ENCODE measurements around the gene NOP9.
"Not testable (repeated sequence)": the region's sequence is repeated elsewhere in the genome, so short reads cannot be mapped to it uniquely, and the experiment has no call there.

The NOP9 gene

GRCh38 chr14:24325963-24326362, 26.3 kb downstream of the NOP9 start:
- no peak for TF ChIP-seq CTCF (IDR thresholded peaks at IDR 0.05; ENCODE audit: borderline replicate concordance, control extremely low read depth, extremely low read depth, insufficient read depth, missing control alignments)
- in situ Hi-C loops (cut with MboI; ENCODE audit: low sequenced_read_pairs, unreplicated experiment): loop anchor here (25.0 kb wide), 1 partner anchor 361 kb away; no protein-coding TSS in a partner anchor
- DNase-seq (ENCODE audit: low spot score): no peak

GRCh38 chr14:24327303-24327702, 27.7 kb downstream of the NOP9 start:
- DNase-seq (ENCODE audit: low spot score): no peak
- TF ChIP-seq CTCF (IDR thresholded peaks at IDR 0.05; ENCODE audit: borderline replicate concordance, control extremely low read depth, extremely low read depth, insufficient read depth, missing control alignments): no peak
- in situ Hi-C loops (cut with MboI; ENCODE audit: low sequenced_read_pairs, unreplicated experiment): loop anchor here (25.0 kb wide), 1 partner anchor 360 kb away; no protein-coding TSS in a partner anchor

DNA sequence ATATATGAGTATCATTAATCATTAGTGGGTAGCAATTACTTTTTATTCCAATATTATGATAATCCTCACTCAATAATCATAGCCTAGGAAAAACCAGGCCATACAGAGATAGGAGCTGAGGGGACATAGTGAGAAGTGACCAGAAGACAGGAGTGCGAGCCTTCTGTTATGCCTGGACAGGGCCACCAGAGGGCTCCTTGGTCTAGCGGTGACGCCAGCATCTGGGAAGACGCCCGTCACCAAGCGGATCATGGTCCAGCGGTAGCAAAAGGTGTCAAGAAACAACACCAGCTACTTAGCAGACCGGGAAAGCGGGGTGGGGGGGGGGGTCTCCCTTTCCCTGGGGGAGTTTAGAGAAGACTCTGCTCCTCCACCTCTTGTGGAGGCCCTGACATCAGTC, 28.3 kb downstream of the NOP9 start:
- TF ChIP-seq CTCF (IDR thresholded peaks at IDR 0.05; ENCODE audit: borderline replicate concordance, control extremely low read depth, extremely low read depth, insufficient read depth, missing control alignments): peak; percentile 31
- in situ Hi-C loops (cut with MboI; ENCODE audit: low sequenced_read_pairs, unreplicated experiment): loop anchor here (25.0 kb wide), 1 partner anchor 359 kb away; no protein-coding TSS in a partner anchor
- not testable (repeated sequence) for DNase-seq (ENCODE audit: low spot score)

DNA sequence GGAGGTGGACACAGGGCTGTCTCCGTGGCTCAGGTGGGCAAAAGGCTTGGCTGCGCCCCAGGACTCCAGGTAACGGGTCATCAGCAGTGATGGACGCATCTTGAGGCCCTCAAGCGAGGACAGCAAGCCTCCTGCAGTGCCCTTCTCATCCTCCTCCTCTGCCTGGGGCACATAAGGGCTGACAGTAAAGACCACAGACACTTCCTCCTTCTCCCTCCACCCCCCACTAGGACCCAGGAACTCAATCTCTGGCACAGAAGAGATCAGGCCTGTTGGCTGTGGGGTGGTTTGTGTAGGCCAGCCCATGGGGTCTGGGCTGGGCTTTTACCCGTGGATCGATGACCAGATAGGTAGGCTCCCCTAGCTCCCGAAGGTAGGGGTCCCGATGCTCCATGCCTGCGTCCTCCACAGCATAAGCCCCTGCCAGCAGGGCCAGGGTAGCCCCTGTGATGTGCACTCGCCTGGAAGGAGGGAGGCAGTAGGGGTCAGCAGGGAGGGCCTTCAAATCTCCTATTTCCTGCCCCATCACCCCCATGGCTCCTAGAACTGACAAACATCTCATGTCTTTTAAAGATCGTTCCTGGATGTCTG, 29.5 kb downstream of the NOP9 start:
- no peak for TF ChIP-seq CTCF (IDR thresholded peaks at IDR 0.05; ENCODE audit: borderline replicate concordance, control extremely low read depth, extremely low read depth, insufficient read depth, missing control alignments)
- no peak for DNase-seq (ENCODE audit: low spot score)
- in situ Hi-C loops (cut with MboI; ENCODE audit: low sequenced_read_pairs, unreplicated experiment): loop anchor here (25.0 kb wide), 1 partner anchor 358 kb away; no protein-coding TSS in a partner anchor

DNA sequence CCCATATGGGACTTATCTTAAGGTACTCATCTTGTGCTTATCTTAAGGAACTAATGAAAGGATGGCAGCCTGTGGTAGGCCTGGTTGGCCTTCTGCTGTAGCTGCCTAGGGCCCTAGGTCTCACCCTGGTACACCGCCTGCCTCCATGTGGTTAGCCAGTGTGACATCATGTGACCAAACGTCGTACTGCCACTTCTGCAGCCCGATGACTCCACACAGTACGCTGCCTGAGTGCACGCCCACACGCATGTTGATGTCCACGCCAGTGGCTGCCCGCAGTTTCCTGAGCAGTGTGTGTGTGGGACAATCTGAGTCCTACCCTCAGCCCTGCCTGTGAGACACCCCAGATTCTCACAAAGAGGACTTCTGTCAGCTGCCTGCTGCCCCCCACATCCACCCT, 30.1 kb downstream of the NOP9 start:
- in situ Hi-C loops (cut with MboI; ENCODE audit: low sequenced_read_pairs, unreplicated experiment): loop anchor here (25.0 kb wide), 1 partner anchor 358 kb away; no protein-coding TSS in a partner anchor
- DNase-seq (ENCODE audit: low spot score): no peak
- TF ChIP-seq CTCF (IDR thresholded peaks at IDR 0.05; ENCODE audit: borderline replicate concordance, control extremely low read depth, extremely low read depth, insufficient read depth, missing control alignments): no peak

DNA sequence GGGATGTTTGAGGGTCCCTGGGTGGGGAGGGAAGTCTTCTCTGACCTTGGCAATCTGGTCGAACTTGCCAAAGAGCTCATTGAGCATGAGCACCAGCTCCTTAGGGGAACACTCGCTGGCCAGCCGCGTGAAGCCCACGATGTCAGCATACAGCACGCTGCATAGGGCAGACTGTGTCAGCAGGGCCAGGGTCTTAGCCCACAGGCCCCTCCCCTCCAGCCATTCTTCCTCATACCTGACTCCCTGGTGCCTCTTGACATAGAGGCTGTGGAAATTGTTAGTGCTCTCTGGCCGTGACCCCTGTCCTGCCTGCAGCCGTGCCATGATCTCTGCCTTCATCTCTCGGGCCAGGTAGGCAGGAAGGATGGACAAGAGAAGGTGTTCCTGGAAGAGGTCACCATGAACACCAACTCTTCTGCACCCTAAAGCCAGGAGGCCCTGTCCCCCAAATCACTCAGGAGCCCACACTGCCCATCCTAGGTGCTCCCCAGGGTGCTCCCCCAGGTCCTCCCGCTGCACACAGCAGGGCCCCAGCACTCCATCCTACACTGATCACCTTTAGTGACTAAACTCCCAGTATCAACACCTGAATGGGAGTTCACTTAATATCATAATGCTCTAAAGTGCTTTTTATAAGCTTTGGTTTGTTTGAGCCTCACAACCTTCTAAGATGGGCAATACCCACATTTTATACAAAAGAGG, 31.5 kb downstream of the NOP9 start:
- in situ Hi-C loops (cut with MboI; ENCODE audit: low sequenced_read_pairs, unreplicated experiment): loop anchor here (25.0 kb wide), 1 partner anchor 356 kb away; no protein-coding TSS in a partner anchor
- no peak for DNase-seq (ENCODE audit: low spot score)
- TF ChIP-seq CTCF (IDR thresholded peaks at IDR 0.05; ENCODE audit: borderline replicate concordance, control extremely low read depth, extremely low read depth, insufficient read depth, missing control alignments): no peak

All from GM13976 (cell line).